ENCODE data around the gene TMEM203. TPM values are rescaled to one million over a fixed set of nuclear protein-coding genes. Genes with fewer than 3 reads are reported as not detected.

TMEM203 gene
- total and polyA plus RNA-seq, 5 donors from 2014 or later: 20.7 to 148 (median 118) TPM

- Histone ChIP-seq H3K4me1 (ENCODE audit: control insufficient read depth, insufficient read depth, low read length, poor library complexity, severe bottlenecking) (peaks cover 21% of the 10 kb centered on the region), H3K9me3 (ENCODE audit: control insufficient read depth in 2 of 2, low read length in 2 of 2) (no peaks in the 10 kb centered on the region)
- peaks cover 0 to 13% (median 7%) of the 10 kb centered on the region in 4 donors for H3K4me1 Mint-ChIP-seq
Observed at GRCh38 chr9:137224830-137225694, 19.6 kb upstream of the TMEM203 start, which contains the start of gene CYSRT1. TSS of gene CYSRT1 (plus strand) at chr9:137225174. CDS start at chr9:137225622, 448 bp downstream.

GRCh38 chr9:137223078-137223970 lies 17.9 kb upstream of the TMEM203 start:
- no peaks in the 10 kb centered on the region for H3K27me3 ChIP-seq (ENCODE audit: control insufficient read depth, insufficient read depth, low read length)
- Mint-ChIP-seq H3K9me3 (no peaks in the 10 kb centered on the region), H3K27me3 (peaks cover 5% of the 10 kb centered on the region), H3K36me3 (no peaks in the 10 kb centered on the region), H3K4me1 (peaks cover 0 to 13% (median 7%) of the 10 kb centered on the region in 4 donors), H3K27ac (peak overlapping the region in 2 of 3 donors; percentile 38 to 89), H3K4me3 (peak overlapping the region; percentile 81 to 93 (median 83))
- no peaks in the 10 kb centered on the region for H3K9me3 ChIP-seq (ENCODE audit: control insufficient read depth in 2 of 2, low read length in 2 of 2)
- ATAC-seq (ENCODE audit: low read depth in 2 of 2) (peak; percentile 91 to 94), DNase-seq (peak; percentile 97 to 99 (median 99))
- H3K4me3 ChIP-seq (ENCODE audit: low read depth, low read length): peak overlapping the region; percentile 59
- peaks cover 21% of the 10 kb centered on the region for H3K4me1 ChIP-seq (ENCODE audit: control insufficient read depth, insufficient read depth, low read length, poor library complexity, severe bottlenecking)
- H3K36me3 ChIP-seq (ENCODE audit: control insufficient read depth, insufficient read depth, low read length): no peaks in the 10 kb centered on the region
- peak overlapping the region; percentile 90 for H3K27ac ChIP-seq (ENCODE audit: insufficient read depth, low read length, poor library complexity, severe bottlenecking)

More at GRCh38 chr9:137224830-137225694, 19.6 kb upstream of the TMEM203 start, which contains the start of gene CYSRT1:
- Mint-ChIP-seq H3K27ac (peak within 1 kb of the TSS; percentile 38 to 89 (median 56)), H3K27me3 (peaks cover 5% of the 10 kb centered on the region), H3K4me3 (peak within 1 kb of the TSS; percentile 81 to 93 (median 83)), H3K36me3 (no peaks in the 10 kb centered on the region), H3K9me3 (no peaks in the 10 kb centered on the region)
- peak in 1 of 3 donors; percentile 56 for DNase-seq
- Histone ChIP-seq H3K27me3 (ENCODE audit: control insufficient read depth, insufficient read depth, low read length) (no peaks in the 10 kb centered on the region), H3K27ac (ENCODE audit: insufficient read depth, low read length, poor library complexity, severe bottlenecking) (peak within 1 kb of the TSS; percentile 90), H3K36me3 (ENCODE audit: control insufficient read depth, insufficient read depth, low read length) (no peaks in the 10 kb centered on the region), H3K4me3 (ENCODE audit: low read depth, low read length) (peak within 1 kb of the TSS; percentile 59)
- no peak for ATAC-seq (ENCODE audit: low read depth in 2 of 2)

- Histone ChIP-seq H3K27ac (ENCODE audit: insufficient read depth, low read length, poor library complexity, severe bottlenecking) (peak within 1 kb of the TSS; percentile 90), H3K27me3 (ENCODE audit: control insufficient read depth, insufficient read depth, low read length) (no peaks in the 10 kb centered on the region), H3K9me3 (ENCODE audit: control insufficient read depth in 2 of 2, low read length in 2 of 2) (no peaks in the 10 kb centered on the region), H3K4me1 (ENCODE audit: control insufficient read depth, insufficient read depth, low read length, poor library complexity, severe bottlenecking) (peaks cover 19% of the 10 kb centered on the region), H3K36me3 (ENCODE audit: control insufficient read depth, insufficient read depth, low read length) (no peaks in the 10 kb centered on the region), H3K4me3 (ENCODE audit: low read depth, low read length) (no peak within 1 kb of the TSS)
- Mint-ChIP-seq H3K27ac (peak within 1 kb of the TSS in 1 of 3 donors; percentile 89), H3K27me3 (peaks cover 1% of the 10 kb centered on the region), H3K4me3 (peak within 1 kb of the TSS; percentile 81 to 93 (median 83)), H3K9me3 (no peaks in the 10 kb centered on the region), H3K36me3 (no peaks in the 10 kb centered on the region), H3K4me1 (peaks cover 0 to 11% (median 4%) of the 10 kb centered on the region in 4 donors)
- ATAC-seq (ENCODE audit: low read depth in 2 of 2) (no peak), DNase-seq (peak in 1 of 3 donors; percentile 17)
Observed at GRCh38 chr9:137222190-137223077, 17.0 kb upstream of the TMEM203 start, which contains the start of gene RNF208. TSS of gene RNF208 (minus strand) at chr9:137222240. CDS start at chr9:137221212, 1,028 bp downstream.

GRCh38 chr9:137221506-137222111 lies 16.2 kb upstream of the TMEM203 start:
- H3K36me3 ChIP-seq (ENCODE audit: control insufficient read depth, insufficient read depth, low read length): no peaks in the 10 kb centered on the region
- no peaks in the 10 kb centered on the region for H3K27me3 ChIP-seq (ENCODE audit: control insufficient read depth, insufficient read depth, low read length)
- ATAC-seq (ENCODE audit: low read depth in 2 of 2) (no peak), DNase-seq (peak in 1 of 3 donors; percentile 29)
- Mint-ChIP-seq H3K27me3 (no peaks in the 10 kb centered on the region), H3K4me1 (peaks cover 0 to 10% (median 3%) of the 10 kb centered on the region in 4 donors), H3K36me3 (no peaks in the 10 kb centered on the region), H3K9me3 (no peaks in the 10 kb centered on the region), H3K27ac (no peak overlapping the region), H3K4me3 (no peak overlapping the region)
- no peak overlapping the region for H3K27ac ChIP-seq (ENCODE audit: insufficient read depth, low read length, poor library complexity, severe bottlenecking)
- peaks cover 17% of the 10 kb centered on the region for H3K4me1 ChIP-seq (ENCODE audit: control insufficient read depth, insufficient read depth, low read length, poor library complexity, severe bottlenecking)
- no peak overlapping the region for H3K4me3 ChIP-seq (ENCODE audit: low read depth, low read length)
- no peaks in the 10 kb centered on the region for H3K9me3 ChIP-seq (ENCODE audit: control insufficient read depth in 2 of 2, low read length in 2 of 2)

GRCh38 chr9:137221095-137221505 lies 15.7 kb upstream of the TMEM203 start:
- Mint-ChIP-seq H3K9me3 (no peaks in the 10 kb centered on the region), H3K4me3 (peak overlapping the region in 1 of 4 donors; percentile 73), H3K36me3 (no peaks in the 10 kb centered on the region), H3K27ac (no peak overlapping the region), H3K4me1 (peaks cover 0 to 10% (median 3%) of the 10 kb centered on the region in 4 donors), H3K27me3 (no peaks in the 10 kb centered on the region)
- Histone ChIP-seq H3K9me3 (ENCODE audit: control insufficient read depth in 2 of 2, low read length in 2 of 2) (no peaks in the 10 kb centered on the region), H3K27ac (ENCODE audit: insufficient read depth, low read length, poor library complexity, severe bottlenecking) (no peak overlapping the region), H3K27me3 (ENCODE audit: control insufficient read depth, insufficient read depth, low read length) (no peaks in the 10 kb centered on the region), H3K4me3 (ENCODE audit: low read depth, low read length) (no peak overlapping the region), H3K4me1 (ENCODE audit: control insufficient read depth, insufficient read depth, low read length, poor library complexity, severe bottlenecking) (peaks cover 17% of the 10 kb centered on the region), H3K36me3 (ENCODE audit: control insufficient read depth, insufficient read depth, low read length) (no peaks in the 10 kb centered on the region)
- DNase-seq (no peak), ATAC-seq (ENCODE audit: low read depth in 2 of 2) (no peak)

GRCh38 chr9:137220317-137221094 lies 15.1 kb upstream of the TMEM203 start:
- Mint-ChIP-seq H3K4me1 (peaks cover 0 to 10% (median 3%) of the 10 kb centered on the region in 4 donors), H3K9me3 (no peaks in the 10 kb centered on the region), H3K36me3 (no peaks in the 10 kb centered on the region), H3K27ac (no peak overlapping the region), H3K4me3 (peak overlapping the region in 3 of 4 donors; percentile 15 to 73 (median 25)), H3K27me3 (no peaks in the 10 kb centered on the region)
- Histone ChIP-seq H3K27ac (ENCODE audit: insufficient read depth, low read length, poor library complexity, severe bottlenecking) (no peak overlapping the region), H3K9me3 (ENCODE audit: control insufficient read depth in 2 of 2, low read length in 2 of 2) (no peaks in the 10 kb centered on the region), H3K27me3 (ENCODE audit: control insufficient read depth, insufficient read depth, low read length) (no peaks in the 10 kb centered on the region), H3K36me3 (ENCODE audit: control insufficient read depth, insufficient read depth, low read length) (no peaks in the 10 kb centered on the region), H3K4me1 (ENCODE audit: control insufficient read depth, insufficient read depth, low read length, poor library complexity, severe bottlenecking) (peaks cover 17% of the 10 kb centered on the region), H3K4me3 (ENCODE audit: low read depth, low read length) (no peak overlapping the region)
- DNase-seq: no peak
- no peak for ATAC-seq (ENCODE audit: low read depth in 2 of 2)
